Subcutaneous adipose tissue (tissue), 4 donors: Measurements from ENCODE around the gene ABCC12. TPM values are rescaled to one million over a fixed set of nuclear protein-coding genes. Genes with fewer than 3 reads are reported as not detected.

ENCODE experiments used
- total RNA-seq, 4 donors: library from RNA; depleted of rRNA; stranded (reverse); fragments of >200 nt; gene quantifications; one replicate each; pipeline ENCODE4 v1.1.0, GENCODE V29; 2016
- TF ChIP-seq, protein P1 (sequence below): fragments of 450-650 bp; IDR thresholded peaks from one replicate; pipeline ENCODE4 v1.5.1; 2016; ENCODE audit warnings: low read depth, mild to moderate bottlenecking, control low read depth, antibody characterized with exemption, moderate library complexity

The ABCC12 gene
- total RNA-seq, 4 donors from 2014 or later = not detected

- TF ChIP-seq, protein P1, sequence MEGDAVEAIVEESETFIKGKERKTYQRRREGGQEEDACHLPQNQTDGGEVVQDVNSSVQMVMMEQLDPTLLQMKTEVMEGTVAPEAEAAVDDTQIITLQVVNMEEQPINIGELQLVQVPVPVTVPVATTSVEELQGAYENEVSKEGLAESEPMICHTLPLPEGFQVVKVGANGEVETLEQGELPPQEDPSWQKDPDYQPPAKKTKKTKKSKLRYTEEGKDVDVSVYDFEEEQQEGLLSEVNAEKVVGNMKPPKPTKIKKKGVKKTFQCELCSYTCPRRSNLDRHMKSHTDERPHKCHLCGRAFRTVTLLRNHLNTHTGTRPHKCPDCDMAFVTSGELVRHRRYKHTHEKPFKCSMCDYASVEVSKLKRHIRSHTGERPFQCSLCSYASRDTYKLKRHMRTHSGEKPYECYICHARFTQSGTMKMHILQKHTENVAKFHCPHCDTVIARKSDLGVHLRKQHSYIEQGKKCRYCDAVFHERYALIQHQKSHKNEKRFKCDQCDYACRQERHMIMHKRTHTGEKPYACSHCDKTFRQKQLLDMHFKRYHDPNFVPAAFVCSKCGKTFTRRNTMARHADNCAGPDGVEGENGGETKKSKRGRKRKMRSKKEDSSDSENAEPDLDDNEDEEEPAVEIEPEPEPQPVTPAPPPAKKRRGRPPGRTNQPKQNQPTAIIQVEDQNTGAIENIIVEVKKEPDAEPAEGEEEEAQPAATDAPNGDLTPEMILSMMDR = no peak
Measured at GRCh38 chr16:48161906-48162305, 6.1 kb upstream of the ABCC12 start.

GRCh38 chr16:48160575-48160974 is 4.8 kb upstream of the ABCC12 start:
- TF ChIP-seq, protein P1 = no peak

GRCh38 chr16:48158296-48158695 is 2.5 kb upstream of the ABCC12 start:
- TF ChIP-seq, protein P1 = no peak

GRCh38 chr16:48157794-48158193 is 2.0 kb upstream of the ABCC12 start:
- TF ChIP-seq, protein P1 = no peak

DNA sequence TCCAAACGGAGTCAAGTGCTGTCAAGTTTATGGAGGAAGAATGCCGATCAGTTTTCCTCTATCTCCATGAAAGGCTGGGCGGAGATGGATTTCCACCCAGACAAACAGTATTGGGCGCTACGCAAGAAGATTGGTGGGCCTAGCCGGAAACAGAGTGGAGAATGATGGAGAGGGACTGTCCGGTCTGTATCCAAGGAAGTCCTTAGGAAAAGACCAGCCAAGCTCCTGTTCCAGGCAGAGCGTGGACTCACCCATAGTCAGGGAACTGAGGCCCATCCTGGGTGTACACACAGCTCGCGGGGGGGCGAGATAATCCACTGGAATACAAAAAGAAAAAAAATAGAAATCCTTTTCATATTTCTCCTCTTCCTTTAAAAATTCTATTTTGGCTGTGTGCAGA is 1.5 kb upstream of the ABCC12 start:
- TF ChIP-seq, protein P1 = no peak

DNA sequence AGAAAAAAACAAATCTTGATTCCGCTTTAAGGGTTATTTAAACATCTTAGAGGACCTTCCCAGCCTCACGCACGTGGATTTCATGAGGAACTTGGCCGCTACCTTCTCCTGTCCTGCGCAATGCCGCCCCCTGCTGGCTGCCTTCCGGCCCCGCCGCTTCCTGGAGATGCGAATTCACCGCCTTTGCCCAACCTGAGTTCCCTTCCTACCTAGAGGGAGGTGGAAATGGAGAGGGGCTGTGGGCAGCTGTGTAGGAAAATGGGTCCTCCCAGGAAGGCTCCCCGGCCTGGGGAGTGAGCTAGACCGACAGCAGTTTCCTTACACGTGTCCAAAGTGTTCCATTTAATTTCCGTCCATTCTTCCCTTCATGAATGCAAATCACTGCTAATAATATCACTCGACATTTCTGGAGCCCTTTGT is 1.0 kb upstream of the ABCC12 start:
- TF ChIP-seq, protein P1 = no peak

DNA sequence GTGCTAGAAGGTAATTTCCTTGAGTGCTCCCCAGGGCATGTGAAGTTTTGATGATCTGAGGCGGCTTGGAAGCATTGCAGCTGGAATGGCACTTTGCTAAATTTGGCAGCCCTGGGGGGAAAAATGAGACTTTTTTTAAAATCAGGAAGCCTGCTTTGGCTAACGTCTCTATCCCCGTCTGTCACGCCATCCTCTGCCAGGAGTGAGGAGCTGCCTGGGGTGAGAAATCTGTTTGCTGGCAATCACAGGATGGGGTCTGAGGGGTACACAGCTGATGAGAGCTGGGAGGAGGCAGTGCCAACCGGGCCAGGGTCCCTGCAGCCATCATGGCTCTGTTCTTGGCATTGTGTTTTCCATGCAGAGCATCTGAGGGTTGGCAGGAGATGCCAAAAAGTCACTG is 2.0 kb downstream of the ABCC12 start:
- TF ChIP-seq, protein P1 = no peak
